Glomerular endothelial cell (primary cell): ENCODE results near the gene FKBP7. TPM values are rescaled to one million over a fixed set of nuclear protein-coding genes. Genes with fewer than 3 reads are reported as not detected.

Source experiments
- total RNA-seq: library from RNA; depleted of rRNA; stranded (reverse); fragments of >200 nt; gene quantifications from 2 replicates; pipeline ENCODE4 v1.2.3, GENCODE V29; 2015

FKBP7 gene
- total RNA-seq, 1 donor from 2014 or later: 26.2 TPM

Other genes starting within 250 kb of the FKBP7 start
- gene PRKRA, start 27.4 kb downstream of the FKBP7 start, total RNA-seq: 23.6 and 35.5 TPM in 2 replicates
- gene PJVK, start 27.2 kb downstream of the FKBP7 start, total RNA-seq: 0.15 and 3.4 TPM in 2 replicates
- 4.5 and 8.4 TPM in 2 replicates for gene PLEKHA3, start 1.9 kb upstream of the FKBP7 start, total RNA-seq